ENCODE data around the gene FRMD3.

- TF ChIP-seq CTCF (IDR thresholded peaks at IDR 0.05), result no peak
- TF ChIP-seq POLR2A (IDR thresholded peaks at IDR 0.05), result no peak
- no peak for TF ChIP-seq EP300 (IDR thresholded peaks at IDR 0.05)
These were observed 175.7 kb downstream of the FRMD3 start for GRCh38 chr9:83362341-83362995.
